ENCODE results near the gene CLIC5. TPM values are rescaled to one million over a fixed set of nuclear protein-coding genes. Genes with fewer than 3 reads are reported as not detected.

CLIC5 gene
- total RNA-seq, 1 experiment from 2014 or later = 0.05 TPM

DNA sequence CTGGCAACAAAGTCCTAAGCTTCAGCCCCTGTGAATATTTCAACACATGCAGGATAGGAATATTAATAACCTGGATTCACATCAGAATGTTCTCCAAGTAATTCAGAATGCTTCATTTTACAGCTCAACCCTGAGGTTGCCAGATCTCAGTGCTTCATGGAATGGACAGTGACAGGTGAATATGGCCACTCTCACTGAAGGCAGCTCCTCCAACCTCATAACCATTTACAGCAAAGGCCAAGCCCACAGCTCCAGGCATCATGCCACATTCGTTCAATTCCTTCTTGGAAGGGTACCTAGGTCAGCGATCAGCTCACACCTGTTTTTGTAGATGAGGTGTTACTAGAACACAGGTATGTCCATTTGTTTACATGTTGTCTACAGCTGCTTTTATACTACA lies 17.1 kb downstream of the CLIC5 start:
- no peak for ATAC-seq
- Histone ChIP-seq H3K9me3 (ENCODE audit: control insufficient read depth, insufficient read depth, low read depth, low read length) (no peaks in the 10 kb centered on the region), H3K4me1 (ENCODE audit: control insufficient read depth, insufficient read depth, low read length) (no peaks in the 10 kb centered on the region), H3K36me3 (ENCODE audit: control insufficient read depth, insufficient read depth, low read length) (no peaks in the 10 kb centered on the region), H3K4me3 (ENCODE audit: low read depth in 2 of 2, low read length in 2 of 2) (no peak overlapping the region), H3K27me3 (ENCODE audit: control insufficient read depth, insufficient read depth, low read length) (no peaks in the 10 kb centered on the region), H3K27ac (ENCODE audit: low read length) (no peak overlapping the region)
- intact Hi-C loops (cut with micrococcal nuclease; ENCODE audit: unreplicated experiment) = no loop called here
- CTCF ChIA-PET = no interaction called here
- no peak for DNase-seq (ENCODE audit: low read depth, low spot score)
- TF ChIP-seq POLR2AphosphoS5 (IDR thresholded peaks at IDR 0.05; ENCODE audit: low read depth, low read length) = no peak
- BruUV-seq (replicated peaks) = no TSS peak
- POLR2A ChIA-PET = no interaction called here
- in situ Hi-C loops (cut with HindIII; ENCODE audit: low pct_unique_long_range_greater_than_20kb, low sequenced_read_pairs) = no loop called here

DNA sequence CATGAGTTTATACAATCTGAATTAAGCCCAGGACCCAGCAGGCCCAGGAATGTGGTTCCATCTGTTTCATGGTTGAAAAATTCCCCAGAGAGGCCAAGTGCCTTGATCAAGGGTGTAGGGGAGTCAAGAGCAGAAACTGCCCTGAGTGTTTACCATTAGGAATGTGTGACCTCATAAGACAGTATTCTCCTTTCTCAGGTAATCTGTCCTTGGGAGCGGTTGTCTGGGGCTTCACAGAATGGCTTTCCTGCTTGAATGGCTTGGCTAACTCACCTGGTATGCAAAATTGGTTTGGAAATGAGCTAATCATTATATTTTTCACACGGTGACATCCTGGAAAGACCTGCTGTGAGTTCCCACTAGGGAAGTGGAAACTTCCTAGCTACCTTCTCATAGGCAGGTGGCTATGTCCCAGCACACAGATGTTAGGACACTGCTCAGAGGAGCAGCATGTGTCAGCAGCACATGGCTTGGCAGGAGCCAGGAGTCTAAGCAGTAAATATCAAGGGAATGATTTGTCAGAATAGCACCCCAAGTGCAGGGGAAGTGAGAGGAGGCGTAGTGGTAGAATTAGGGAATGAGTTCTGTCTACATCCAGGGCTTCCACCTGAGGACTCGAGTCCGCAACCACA lies 17.7 kb downstream of the CLIC5 start:
- no peak for DNase-seq (ENCODE audit: low read depth, low spot score)
- H3K4me3 ChIP-seq (ENCODE audit: low read depth in 2 of 2, low read length in 2 of 2) = no peak overlapping the region
- in situ Hi-C loops (cut with HindIII; ENCODE audit: low pct_unique_long_range_greater_than_20kb, low sequenced_read_pairs) (no loop called here), intact Hi-C loops (cut with micrococcal nuclease; ENCODE audit: unreplicated experiment) (no loop called here)
- ChIA-PET CTCF (no interaction called here), POLR2A (no interaction called here)
- no peaks in the 10 kb centered on the region for H3K27me3 ChIP-seq (ENCODE audit: control insufficient read depth, insufficient read depth, low read length)
- BruUV-seq (replicated peaks) = no TSS peak
- H3K9me3 ChIP-seq (ENCODE audit: control insufficient read depth, insufficient read depth, low read depth, low read length) = no peaks in the 10 kb centered on the region
- no peak overlapping the region for H3K27ac ChIP-seq (ENCODE audit: low read length)
- no peak for ATAC-seq
- TF ChIP-seq, protein P1, sequence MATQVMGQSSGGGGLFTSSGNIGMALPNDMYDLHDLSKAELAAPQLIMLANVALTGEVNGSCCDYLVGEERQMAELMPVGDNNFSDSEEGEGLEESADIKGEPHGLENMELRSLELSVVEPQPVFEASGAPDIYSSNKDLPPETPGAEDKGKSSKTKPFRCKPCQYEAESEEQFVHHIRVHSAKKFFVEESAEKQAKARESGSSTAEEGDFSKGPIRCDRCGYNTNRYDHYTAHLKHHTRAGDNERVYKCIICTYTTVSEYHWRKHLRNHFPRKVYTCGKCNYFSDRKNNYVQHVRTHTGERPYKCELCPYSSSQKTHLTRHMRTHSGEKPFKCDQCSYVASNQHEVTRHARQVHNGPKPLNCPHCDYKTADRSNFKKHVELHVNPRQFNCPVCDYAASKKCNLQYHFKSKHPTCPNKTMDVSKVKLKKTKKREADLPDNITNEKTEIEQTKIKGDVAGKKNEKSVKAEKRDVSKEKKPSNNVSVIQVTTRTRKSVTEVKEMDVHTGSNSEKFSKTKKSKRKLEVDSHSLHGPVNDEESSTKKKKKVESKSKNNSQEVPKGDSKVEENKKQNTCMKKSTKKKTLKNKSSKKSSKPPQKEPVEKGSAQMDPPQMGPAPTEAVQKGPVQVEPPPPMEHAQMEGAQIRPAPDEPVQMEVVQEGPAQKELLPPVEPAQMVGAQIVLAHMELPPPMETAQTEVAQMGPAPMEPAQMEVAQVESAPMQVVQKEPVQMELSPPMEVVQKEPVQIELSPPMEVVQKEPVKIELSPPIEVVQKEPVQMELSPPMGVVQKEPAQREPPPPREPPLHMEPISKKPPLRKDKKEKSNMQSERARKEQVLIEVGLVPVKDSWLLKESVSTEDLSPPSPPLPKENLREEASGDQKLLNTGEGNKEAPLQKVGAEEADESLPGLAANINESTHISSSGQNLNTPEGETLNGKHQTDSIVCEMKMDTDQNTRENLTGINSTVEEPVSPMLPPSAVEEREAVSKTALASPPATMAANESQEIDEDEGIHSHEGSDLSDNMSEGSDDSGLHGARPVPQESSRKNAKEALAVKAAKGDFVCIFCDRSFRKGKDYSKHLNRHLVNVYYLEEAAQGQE (IDR thresholded peaks at IDR 0.05; ENCODE audit: insufficient read depth in 1 of 2, low read depth in 2 of 2, low read length in 1 of 2) = no peak
- no peak for TF ChIP-seq POLR2AphosphoS5 (IDR thresholded peaks at IDR 0.05; ENCODE audit: low read depth, low read length)
- H3K4me1 ChIP-seq (ENCODE audit: control insufficient read depth, insufficient read depth, low read length) = no peaks in the 10 kb centered on the region
- no peaks in the 10 kb centered on the region for H3K36me3 ChIP-seq (ENCODE audit: control insufficient read depth, insufficient read depth, low read length)

DNA sequence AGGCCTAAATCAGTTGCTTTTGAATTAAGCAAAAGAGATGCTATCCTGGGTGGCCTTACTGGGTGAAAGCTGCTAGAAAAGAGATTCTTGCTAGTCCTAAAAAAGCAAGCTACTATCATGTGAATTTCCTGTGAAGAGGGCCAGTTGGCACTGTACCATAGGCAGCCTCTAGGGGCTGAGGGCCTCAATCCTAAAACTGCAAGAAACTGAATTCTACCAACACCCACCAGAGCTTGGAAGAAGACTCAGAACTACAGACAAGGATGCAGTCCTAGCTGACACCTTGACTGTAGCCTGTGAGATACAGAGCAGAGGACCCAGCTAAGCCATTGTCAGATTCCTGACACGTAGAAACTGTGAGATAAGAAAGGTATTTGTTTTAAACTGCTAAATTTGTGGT lies 24.5 kb downstream of the CLIC5 start:
- POLR2A ChIA-PET = no interaction called here
- TF ChIP-seq, protein P1 (IDR thresholded peaks at IDR 0.05; ENCODE audit: insufficient read depth in 1 of 2, low read depth in 2 of 2, low read length in 1 of 2) = no peak
- TF ChIP-seq TCF7L2 (IDR thresholded peaks at IDR 0.05; ENCODE audit: low read depth, low read length) = no peak
- TF ChIP-seq, protein P2, sequence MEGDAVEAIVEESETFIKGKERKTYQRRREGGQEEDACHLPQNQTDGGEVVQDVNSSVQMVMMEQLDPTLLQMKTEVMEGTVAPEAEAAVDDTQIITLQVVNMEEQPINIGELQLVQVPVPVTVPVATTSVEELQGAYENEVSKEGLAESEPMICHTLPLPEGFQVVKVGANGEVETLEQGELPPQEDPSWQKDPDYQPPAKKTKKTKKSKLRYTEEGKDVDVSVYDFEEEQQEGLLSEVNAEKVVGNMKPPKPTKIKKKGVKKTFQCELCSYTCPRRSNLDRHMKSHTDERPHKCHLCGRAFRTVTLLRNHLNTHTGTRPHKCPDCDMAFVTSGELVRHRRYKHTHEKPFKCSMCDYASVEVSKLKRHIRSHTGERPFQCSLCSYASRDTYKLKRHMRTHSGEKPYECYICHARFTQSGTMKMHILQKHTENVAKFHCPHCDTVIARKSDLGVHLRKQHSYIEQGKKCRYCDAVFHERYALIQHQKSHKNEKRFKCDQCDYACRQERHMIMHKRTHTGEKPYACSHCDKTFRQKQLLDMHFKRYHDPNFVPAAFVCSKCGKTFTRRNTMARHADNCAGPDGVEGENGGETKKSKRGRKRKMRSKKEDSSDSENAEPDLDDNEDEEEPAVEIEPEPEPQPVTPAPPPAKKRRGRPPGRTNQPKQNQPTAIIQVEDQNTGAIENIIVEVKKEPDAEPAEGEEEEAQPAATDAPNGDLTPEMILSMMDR (IDR thresholded peaks at IDR 0.05) = no peak
- in situ Hi-C loops (cut with HindIII; ENCODE audit: low pct_unique_long_range_greater_than_20kb, low sequenced_read_pairs) = no loop called here
- Histone ChIP-seq H3K27me3 (ENCODE audit: control insufficient read depth, insufficient read depth, low read length) (no peaks in the 10 kb centered on the region; the same call in 1 of the 2 replicates), H3K27ac (ENCODE audit: low read length) (no peak overlapping the region), H3K4me3 (ENCODE audit: low read depth in 2 of 2, low read length in 2 of 2) (no peak overlapping the region), H3K4me1 (ENCODE audit: control insufficient read depth, insufficient read depth, low read length) (no peaks in the 10 kb centered on the region), H3K36me3 (ENCODE audit: control insufficient read depth, insufficient read depth, low read length) (no peaks in the 10 kb centered on the region), H3K9me3 (ENCODE audit: control insufficient read depth, insufficient read depth, low read depth, low read length) (no peaks in the 10 kb centered on the region)
- intact Hi-C loops (cut with micrococcal nuclease; ENCODE audit: unreplicated experiment) = no loop called here
- no TSS peak for BruUV-seq (replicated peaks)
- CTCF ChIA-PET = no interaction called here
- ATAC-seq = no peak
- no peak for DNase-seq (ENCODE audit: low read depth, low spot score)

All from Panc1 (cell line).